Activated CD4-positive, alpha-beta T cell treated with anti-CD3 and anti-CD28 coated beads, Interleukin-2, amount 50 U/mL, for 24 hours (primary cell): Measurements from ENCODE around the gene TM4SF5.
"Not testable (repeated sequence)": the region's sequence is repeated elsewhere in the genome, so short reads cannot be mapped to it uniquely, and the experiment has no call there.

Experiments
- DNase-seq, 2 donors: peaks; one replicate each; pipeline ENCODE4 v3.0.0-alpha.2; 2020; ENCODE audit warnings: low read depth in 1 of 2, low spot score in 1 of 2

TM4SF5 gene

GRCh38 chr17:4823373-4824089 is 51.8 kb downstream of the TM4SF5 start:
- no peak for DNase-seq

- no peak for DNase-seq
These were observed 55.7 kb downstream of the TM4SF5 start for GRCh38 chr17:4827399-4827798.

- DNase-seq: not testable (repeated sequence)
These were observed 61.1 kb downstream of the TM4SF5 start for GRCh38 chr17:4832829-4833177.
